Spleen (tissue), 11 donors: ENCODE measurements around the gene STARD9. TPM values are rescaled to one million over a fixed set of nuclear protein-coding genes. Genes with fewer than 3 reads are reported as not detected.
"Not testable (repeated sequence)": the region's sequence is repeated elsewhere in the genome, so short reads cannot be mapped to it uniquely, and the experiment has no call there.

Experiments used
- DNase-seq: peaks from one replicate; pipeline ENCODE4 v3.0.0-alpha.2; 2020
- H3K27ac ChIP-seq, 8 donors: fragments of 200-600 bp; sonication (generic) in 7 of 8; 1 replicate in 4 of 8; 2 replicates in 4 of 8; pipeline versions ENCODE4 v1.5.0 to v1.8.0; 2016 to 2021; ENCODE audit warnings: inconsistent platforms in 4 of 8, mild to moderate bottlenecking in 4 of 8, moderate library complexity in 1 of 8
- H3K27me3 ChIP-seq, 7 donors: fragments of 200-600 bp; sonication (generic) in 6 of 7; replicated peaks in 1 of 7; 1 replicate in 4 of 7; 2 replicates in 3 of 7; pipeline versions ENCODE4 v1.5.0 to v1.8.0; 2016 to 2021; ENCODE audit warnings: inconsistent platforms in 3 of 7, mild to moderate bottlenecking in 1 of 7
- H3K36me3 ChIP-seq, 6 donors: fragments of 200-600 bp; sonication (generic) in 5 of 6; 1 replicate in 4 of 6; 2 replicates in 2 of 6; pipeline versions ENCODE4 v1.5.0 to v1.8.0; 2016 to 2021; ENCODE audit warnings: inconsistent platforms in 2 of 6
- H3K4me1 ChIP-seq, 6 donors: fragments of 200-600 bp; sonication (generic) in 5 of 6; 1 replicate in 3 of 6; 2 replicates in 3 of 6; pipeline versions ENCODE4 v1.5.0 to v1.8.0; 2016 to 2021; ENCODE audit warnings: inconsistent platforms in 3 of 6
- H3K4me3 ChIP-seq, 8 donors: fragments of 200-600 bp; sonication (generic) in 7 of 8; 1 replicate in 4 of 8; 2 replicates in 4 of 8; pipeline versions ENCODE4 v1.5.0 to v1.8.0; 2016 to 2021; ENCODE audit warnings: inconsistent platforms in 4 of 8, mild to moderate bottlenecking in 4 of 8, moderate library complexity in 2 of 8
- H3K9me3 ChIP-seq, 8 donors: fragments of 200-600 bp; sonication (generic) in 7 of 8; 1 replicate in 4 of 8; 2 replicates in 4 of 8; pipeline versions ENCODE4 v1.5.0 to v1.8.0; 2016 to 2021; ENCODE audit warnings: inconsistent platforms in 4 of 8
- CTCF ChIP-seq, 11 experiments: fragments of 200-600 bp in 7 of 11; fragments of 450-650 bp in 4 of 11; sonication (generic) in 4 of 11; IDR thresholded peaks in 8 of 11; conservative IDR thresholded peaks in 3 of 11; 1 replicate in 7 of 11; 2 replicates in 4 of 11; pipeline versions ENCODE4 v1.4.0 to v1.8.0; 2016 to 2021; ENCODE audit warnings: antibody characterized with exemption in 11 of 11, inconsistent platforms in 4 of 11, mild to moderate bottlenecking in 1 of 11
- POLR2A ChIP-seq, 3 donors: fragments of 450-650 bp; IDR thresholded peaks; one replicate each; pipeline ENCODE4 v1.5.1; 2017; ENCODE audit warnings: antibody characterized with exemption in 3 of 3, mild to moderate bottlenecking in 1 of 3
- POLR2AphosphoS5 ChIP-seq, 3 donors: sonication (generic); formaldehyde crosslinking; IDR thresholded peaks; one replicate each; pipeline ENCODE4 v1.5.1; 2017; ENCODE audit warnings: antibody characterized with exemption in 3 of 3
- WGBS, 5 donors: extraction: QIAGEN DNeasy Blood & Tissue Kit in 3 of 5; methylation state at CpG; one replicate each; pipeline versions ENCODE4 v1.1.5 to v1.1.7; 2013 to 2018; 5-methylcytosine and 5-hydroxymethylcytosine counted together
- intact Hi-C: fragments of 100-400 bp; cut with DNase I; formaldehyde crosslinking; loops from one replicate; pipeline ENCODE4 v1.15.0; 2023; ENCODE audit warnings: low total_unique reads
- polyA plus RNA-seq, 3 donors: library from polyadenylated mRNA; stranded (reverse); fragments of 200-250 nt; gene quantifications; one replicate each; pipeline ENCODE4 v1.2.1, GENCODE V29; 2013
- total RNA-seq, 7 donors: library from RNA; depleted of rRNA in 3 of 7; stranded (reverse); fragments of >200 nt in 3 of 7; fragmentation: NEBNext Ultra II Directional in 4 of 7; extraction: Animal tissue kit (Norgen Biotek cat#: 25700) in 4 of 7; gene quantifications; one replicate each; pipeline versions ENCODE4 v1.1.0 to v1.2.1, GENCODE V29; 2016 to 2021
- donor health status: healthy with polysubstance abuse.
- donor health status: DM: no; HTN: no; CAD: no; lungs with moderate emphysema.
- donor health status: DM: no; HTN: no; CAD: no.
- donor health status: Bipolar disorder and iron deficiency.
- donor health status: healthy.
- donor health status: DM: no; HTN: no; CAD: no.
- donor health status: DM: yes; HTN: yes; CAD: no.

STARD9 gene
- total and polyA plus RNA-seq, 10 donors: 0.97 to 30.8 (median 21.6) TPM

- peaks cover 3 to 75% (median 19%) of the 10 kb centered on the region in 6 donors for H3K36me3 ChIP-seq
- DNase-seq: no peak
- H3K4me3 ChIP-seq: no peak overlapping the region
- H3K9me3 ChIP-seq: no peaks in the 10 kb centered on the region
- no peaks in the 10 kb centered on the region for H3K4me1 ChIP-seq
- no peaks in the 10 kb centered on the region for H3K27me3 ChIP-seq
- H3K27ac ChIP-seq: no peak overlapping the region
- TF ChIP-seq CTCF (IDR thresholded peaks at IDR 0.05 in 8 of 11, conservative IDR thresholded peaks at IDR 0.05 in 3 of 11): no peak
- no peak for TF ChIP-seq POLR2AphosphoS5 (IDR thresholded peaks at IDR 0.05)
- no peak for TF ChIP-seq POLR2A (IDR thresholded peaks at IDR 0.05)
- intact Hi-C loops: no loop called here
- WGBS, 5 donors: 94 to 97% (median 96%) methylated on average over 5 of the region's 5 CpGs
Observed at GRCh38 chr15:42672444-42672843, 97.0 kb downstream of the STARD9 start.

- H3K27ac ChIP-seq: no peak overlapping the region
- 76 to 95% (median 88%) methylated on average over 6 of the region's 6 CpGs for WGBS, 5 donors
- no peaks in the 10 kb centered on the region for H3K4me1 ChIP-seq
- H3K4me3 ChIP-seq: no peak overlapping the region
- H3K36me3 ChIP-seq: peaks cover 4 to 88% (median 27%) of the 10 kb centered on the region in 6 donors
- intact Hi-C loops: no loop called here
- H3K9me3 ChIP-seq: no peaks in the 10 kb centered on the region
- no peak for DNase-seq
- TF ChIP-seq POLR2AphosphoS5 (IDR thresholded peaks at IDR 0.05): no peak
- H3K27me3 ChIP-seq: no peaks in the 10 kb centered on the region
Observed at GRCh38 chr15:42674472-42674871, 99.1 kb downstream of the STARD9 start.

GRCh38 chr15:42675021-42675420 is 99.6 kb downstream of the STARD9 start:
- intact Hi-C loops: no loop called here
- Histone ChIP-seq H3K4me3 (no peak overlapping the region), H3K27ac (no peak overlapping the region), H3K36me3 (peaks cover 4 to 88% (median 27%) of the 10 kb centered on the region in 6 donors), H3K4me1 (no peaks in the 10 kb centered on the region), H3K27me3 (no peaks in the 10 kb centered on the region), H3K9me3 (no peaks in the 10 kb centered on the region)
- no peak for DNase-seq
- 94 to 100% (median 95%) methylated on average over 1 of the region's 1 CpG for WGBS, 5 donors
- TF ChIP-seq POLR2AphosphoS5 (IDR thresholded peaks at IDR 0.05) (no peak), POLR2A (IDR thresholded peaks at IDR 0.05) (no peak), CTCF (IDR thresholded peaks at IDR 0.05 in 8 of 11, conservative IDR thresholded peaks at IDR 0.05 in 3 of 11) (no peak)

GRCh38 chr15:42679285-42680141 is 104.1 kb downstream of the STARD9 start:
- DNase-seq: no peak
- no peak overlapping the region for H3K4me3 ChIP-seq
- H3K36me3 ChIP-seq: peaks cover 4 to 100% (median 57%) of the 10 kb centered on the region in 6 donors
- intact Hi-C loops: no loop called here
- no peak overlapping the region for H3K27ac ChIP-seq
- no peaks in the 10 kb centered on the region for H3K9me3 ChIP-seq
- H3K4me1 ChIP-seq: no peaks in the 10 kb centered on the region
- WGBS, 5 donors: 94 to 97% (median 95%) methylated on average over 7 of the region's 7 CpGs
- TF ChIP-seq POLR2A (IDR thresholded peaks at IDR 0.05) (no peak), POLR2AphosphoS5 (IDR thresholded peaks at IDR 0.05) (no peak), CTCF (IDR thresholded peaks at IDR 0.05 in 8 of 11, conservative IDR thresholded peaks at IDR 0.05 in 3 of 11) (no peak)
- H3K27me3 ChIP-seq: no peaks in the 10 kb centered on the region

- H3K4me3 ChIP-seq, H3K27me3 ChIP-seq, H3K27ac ChIP-seq, DNase-seq, H3K9me3 ChIP-seq, H3K4me1 ChIP-seq, intact Hi-C loops: not testable (repeated sequence)
- peaks cover 4 to 100% (median 59%) of the 10 kb centered on the region in 6 donors for H3K36me3 ChIP-seq
- WGBS, 5 donors: 76 to 87% (median 78%) methylated on average over 5 of the region's 5 CpGs
Observed at GRCh38 chr15:42680142-42680482, 104.7 kb downstream of the STARD9 start.
